ENCODE results near the gene ENOX1.

Gene ENOX1

GRCh38 chr13:43800828-43801227 is 14.1 kb upstream of the ENOX1 start:
- no peak overlapping the region for H3K4me2 ChIP-seq (ENCODE audit: low read length)
- H3K79me2 ChIP-seq (ENCODE audit: low read length) = no peaks in the 10 kb centered on the region
- TF ChIP-seq EZH2phosphoT487 (IDR thresholded peaks at IDR 0.05; ENCODE audit: low read depth) = no peak
- TF ChIP-seq, protein P1, sequence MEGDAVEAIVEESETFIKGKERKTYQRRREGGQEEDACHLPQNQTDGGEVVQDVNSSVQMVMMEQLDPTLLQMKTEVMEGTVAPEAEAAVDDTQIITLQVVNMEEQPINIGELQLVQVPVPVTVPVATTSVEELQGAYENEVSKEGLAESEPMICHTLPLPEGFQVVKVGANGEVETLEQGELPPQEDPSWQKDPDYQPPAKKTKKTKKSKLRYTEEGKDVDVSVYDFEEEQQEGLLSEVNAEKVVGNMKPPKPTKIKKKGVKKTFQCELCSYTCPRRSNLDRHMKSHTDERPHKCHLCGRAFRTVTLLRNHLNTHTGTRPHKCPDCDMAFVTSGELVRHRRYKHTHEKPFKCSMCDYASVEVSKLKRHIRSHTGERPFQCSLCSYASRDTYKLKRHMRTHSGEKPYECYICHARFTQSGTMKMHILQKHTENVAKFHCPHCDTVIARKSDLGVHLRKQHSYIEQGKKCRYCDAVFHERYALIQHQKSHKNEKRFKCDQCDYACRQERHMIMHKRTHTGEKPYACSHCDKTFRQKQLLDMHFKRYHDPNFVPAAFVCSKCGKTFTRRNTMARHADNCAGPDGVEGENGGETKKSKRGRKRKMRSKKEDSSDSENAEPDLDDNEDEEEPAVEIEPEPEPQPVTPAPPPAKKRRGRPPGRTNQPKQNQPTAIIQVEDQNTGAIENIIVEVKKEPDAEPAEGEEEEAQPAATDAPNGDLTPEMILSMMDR (IDR thresholded peaks at IDR 0.05; ENCODE audit: low read depth, low read length) = no peak
- no peaks in the 10 kb centered on the region for H3K9me3 ChIP-seq (ENCODE audit: insufficient read depth, low read length)
- H3K36me3 ChIP-seq (replicated peaks; ENCODE audit: low read depth, low read length) = no peaks in the 10 kb centered on the region
- H3K9ac ChIP-seq (ENCODE audit: low read length) = no peak overlapping the region
- no peak overlapping the region for H3K4me3 ChIP-seq (ENCODE audit: low read length)
- H2AFZ ChIP-seq (ENCODE audit: low read depth, low read length) = no peak overlapping the region
- H3K27me3 ChIP-seq (ENCODE audit: low read depth, low read length) = no peaks in the 10 kb centered on the region
- no peak overlapping the region for H3K27ac ChIP-seq (ENCODE audit: low read length)
- peaks cover 35% of the 10 kb centered on the region for H3K4me1 ChIP-seq (ENCODE audit: low read length)
- H4K20me1 ChIP-seq (ENCODE audit: insufficient read depth, low read length) = no peaks in the 10 kb centered on the region

GRCh38 chr13:43799191-43799590 is 12.4 kb upstream of the ENOX1 start:
- H3K79me2 ChIP-seq (ENCODE audit: low read length) = no peaks in the 10 kb centered on the region

GRCh38 chr13:43797869-43798268 is 11.1 kb upstream of the ENOX1 start:
- H3K9ac ChIP-seq (ENCODE audit: low read length) = no peak overlapping the region
- no peaks in the 10 kb centered on the region for H3K9me3 ChIP-seq (ENCODE audit: insufficient read depth, low read length)
- H4K20me1 ChIP-seq (ENCODE audit: insufficient read depth, low read length) = no peaks in the 10 kb centered on the region
- no peak overlapping the region for H2AFZ ChIP-seq (ENCODE audit: low read depth, low read length)
- no peaks in the 10 kb centered on the region for H3K79me2 ChIP-seq (ENCODE audit: low read length)
- peaks cover 25% of the 10 kb centered on the region for H3K4me1 ChIP-seq (ENCODE audit: low read length)
- H3K36me3 ChIP-seq (replicated peaks; ENCODE audit: low read depth, low read length) = no peaks in the 10 kb centered on the region
- H3K27ac ChIP-seq (ENCODE audit: low read length) = no peak overlapping the region
- TF ChIP-seq, protein P1 (IDR thresholded peaks at IDR 0.05; ENCODE audit: low read depth, low read length) = no peak
- no peak for TF ChIP-seq EZH2phosphoT487 (IDR thresholded peaks at IDR 0.05; ENCODE audit: low read depth)
- no peaks in the 10 kb centered on the region for H3K27me3 ChIP-seq (ENCODE audit: low read depth, low read length)
- H3K4me2 ChIP-seq (ENCODE audit: low read length) = no peak overlapping the region
- no peak overlapping the region for H3K4me3 ChIP-seq (ENCODE audit: low read length)

More at GRCh38 chr13:43799191-43799590, 12.4 kb upstream of the ENOX1 start:
- Histone ChIP-seq H3K4me2 (ENCODE audit: low read length) (no peak overlapping the region), H3K36me3 (replicated peaks; ENCODE audit: low read depth, low read length) (no peaks in the 10 kb centered on the region), H3K4me3 (ENCODE audit: low read length) (no peak overlapping the region), H3K27me3 (ENCODE audit: low read depth, low read length) (no peaks in the 10 kb centered on the region), H3K9ac (ENCODE audit: low read length) (no peak overlapping the region), H4K20me1 (ENCODE audit: insufficient read depth, low read length) (no peaks in the 10 kb centered on the region), H2AFZ (ENCODE audit: low read depth, low read length) (no peak overlapping the region), H3K27ac (ENCODE audit: low read length) (no peak overlapping the region), H3K9me3 (ENCODE audit: insufficient read depth, low read length) (no peaks in the 10 kb centered on the region), H3K4me1 (ENCODE audit: low read length) (peaks cover 26% of the 10 kb centered on the region)
- TF ChIP-seq, protein P1 (IDR thresholded peaks at IDR 0.05; ENCODE audit: low read depth, low read length) = no peak
- TF ChIP-seq EZH2phosphoT487 (IDR thresholded peaks at IDR 0.05; ENCODE audit: low read depth) = no peak

DNA sequence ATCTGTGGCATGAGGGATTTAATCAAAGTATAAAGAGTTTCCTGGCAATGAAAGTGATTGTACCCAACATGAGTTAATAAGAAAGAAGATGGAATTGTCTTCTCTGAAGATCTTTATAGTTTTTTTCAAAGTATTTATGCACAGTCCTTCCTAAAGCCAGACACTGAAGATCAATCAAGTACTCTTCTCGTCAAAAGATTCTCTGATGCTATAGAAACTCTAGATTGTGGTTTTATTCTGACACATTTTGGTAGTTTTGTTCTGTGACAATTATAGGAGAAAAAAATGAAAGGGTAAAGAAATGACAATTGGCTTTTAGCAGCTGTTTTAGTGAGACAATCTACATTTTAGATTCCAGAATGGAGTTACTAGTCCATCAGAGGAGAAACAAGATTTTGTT is 10.4 kb upstream of the ENOX1 start:
- H3K9me3 ChIP-seq (ENCODE audit: insufficient read depth, low read length) = no peaks in the 10 kb centered on the region
- H4K20me1 ChIP-seq (ENCODE audit: insufficient read depth, low read length) = no peaks in the 10 kb centered on the region
- no peaks in the 10 kb centered on the region for H3K27me3 ChIP-seq (ENCODE audit: low read depth, low read length)
- no peak overlapping the region for H3K27ac ChIP-seq (ENCODE audit: low read length)
- H3K36me3 ChIP-seq (replicated peaks; ENCODE audit: low read depth, low read length) = no peaks in the 10 kb centered on the region
- H3K4me3 ChIP-seq (ENCODE audit: low read length) = no peak overlapping the region
- no peak for TF ChIP-seq EZH2phosphoT487 (IDR thresholded peaks at IDR 0.05; ENCODE audit: low read depth)
- TF ChIP-seq, protein P1 (IDR thresholded peaks at IDR 0.05; ENCODE audit: low read depth, low read length) = no peak
- H3K4me2 ChIP-seq (ENCODE audit: low read length) = peak overlapping the region; percentile 10; the same call in 1 of the 2 replicates
- H2AFZ ChIP-seq (ENCODE audit: low read depth, low read length) = no peak overlapping the region
- H3K9ac ChIP-seq (ENCODE audit: low read length) = no peak overlapping the region
- H3K4me1 ChIP-seq (ENCODE audit: low read length) = peaks cover 25% of the 10 kb centered on the region
- no peaks in the 10 kb centered on the region for H3K79me2 ChIP-seq (ENCODE audit: low read length)
